H1 (cell line): Measurements from ENCODE around the gene DOCK10. TPM values are rescaled to one million over a fixed set of nuclear protein-coding genes. Genes with fewer than 3 reads are reported as not detected.

ENCODE experiments used
- CTCF ChIA-PET: fragments of 300-600 bp; sonication (Branson Sonifier 250); formaldehyde crosslinking; loops from one replicate; lab custom pipeline; 2021; ENCODE audit not compliant: partially characterized antibody; lab: Charles Lee
- POLR2A ChIA-PET: fragments of 300-600 bp; sonication (Branson Sonifier 250); formaldehyde crosslinking; loops from one replicate; lab custom pipeline; 2021; ENCODE audit warnings: inconsistent platforms; ENCODE audit not compliant: partially characterized antibody; lab: Charles Lee
- DNase-seq, 2 experiments: peaks; one replicate each; pipeline versions ENCODE4 v3.0.0 to v3.0.0-alpha.2; 2010 to 2022; ENCODE audit warnings: low spot score in 2 of 2, low read depth in 1 of 2, mixed read lengths in 1 of 2
- FAIRE-seq: peaks from 2 replicates; lab custom pipeline; 2011; peaks lifted over from hg19 to GRCh38; lab: Jason Lieb, UNC
- H2AFZ ChIP-seq: 2 replicates; pipeline ENCODE4 v1.8.1; 2012; ENCODE audit warnings: low read length, inconsistent platforms
- H2AK5ac ChIP-seq: 2 replicates; pipeline ENCODE4 v1.6.1; 2013; ENCODE audit warnings: low read depth, low read length
- H2BK120ac ChIP-seq: replicated peaks from 2 replicates; pipeline ENCODE3; 2013; ENCODE audit warnings: low read depth, low read length, inconsistent platforms
- H2BK12ac ChIP-seq: 2 replicates; pipeline ENCODE4 v1.6.1; 2013; ENCODE audit warnings: low read depth, low read length
- H2BK15ac ChIP-seq: 2 replicates; pipeline ENCODE4 v1.6.1; 2013; ENCODE audit warnings: low read length
- H2BK20ac ChIP-seq: 2 replicates; pipeline ENCODE4 v1.6.1; 2013; ENCODE audit warnings: low read length
- H2BK5ac ChIP-seq: 2 replicates; pipeline ENCODE4 v1.6.1; 2013; ENCODE audit warnings: low read depth, low read length
- H3K14ac ChIP-seq: 2 replicates; pipeline ENCODE4 v1.6.1; 2013; ENCODE audit warnings: inconsistent platforms; ENCODE audit not compliant: insufficient read length
- H3K18ac ChIP-seq: 2 replicates; pipeline ENCODE4 v1.6.1; 2013; ENCODE audit warnings: low read length; ENCODE audit errors: extremely low read depth
- H3K23ac ChIP-seq: 2 replicates; pipeline ENCODE4 v1.6.1; 2013; ENCODE audit warnings: inconsistent platforms; ENCODE audit not compliant: insufficient read length
- H3K23me2 ChIP-seq: 2 replicates; pipeline ENCODE4 v1.6.1; 2013; ENCODE audit warnings: low read depth, low read length
- H3K27ac ChIP-seq: 2 replicates; pipeline ENCODE4 v1.6.1; 2011; ENCODE audit warnings: low read depth, low read length, inconsistent platforms
- H3K27me3 ChIP-seq, 4 experiments: replicated peaks in 1 of 4; 1 replicate in 1 of 4; 2 replicates in 3 of 4; pipeline versions ENCODE4 v1.6.1 to v1.8.1; 2011 to 2013; ENCODE audit warnings: low read length in 3 of 4, mild to moderate bottlenecking in 3 of 4, inconsistent platforms in 2 of 4, mixed read lengths in 2 of 4, moderate library complexity in 1 of 4; ENCODE audit not compliant: control insufficient read depth in 3 of 4, insufficient read depth in 3 of 4; ENCODE audit errors: extremely low read depth in 1 of 4
- H3K36me3 ChIP-seq, 4 experiments: 2 replicates each; pipeline versions ENCODE4 v1.6.1 to v1.8.1; 2011 to 2013; ENCODE audit warnings: mild to moderate bottlenecking in 4 of 4, low read length in 3 of 4, moderate library complexity in 2 of 4, control low read depth in 1 of 4, inconsistent platforms in 1 of 4; ENCODE audit not compliant: insufficient read depth in 4 of 4, control insufficient read depth in 2 of 4
- H3K4ac ChIP-seq: replicated peaks from 2 replicates; pipeline ENCODE3; 2013; ENCODE audit warnings: low read length, low read depth, mixed read lengths, inconsistent platforms; ENCODE audit not compliant: insufficient read length
- H3K4me1 ChIP-seq, 4 experiments: replicated peaks in 1 of 4; 1 replicate in 1 of 4; 2 replicates in 3 of 4; pipeline versions ENCODE4 v1.6.1 to v1.8.1; 2011 to 2013; ENCODE audit warnings: low read length in 3 of 4, inconsistent platforms in 2 of 4, mixed read lengths in 1 of 4; ENCODE audit not compliant: insufficient read depth in 4 of 4, control insufficient read depth in 3 of 4
- H3K4me2 ChIP-seq, 2 experiments: 2 replicates each; pipeline versions ENCODE4 v1.6.1 to v1.8.1; 2011 to 2013; ENCODE audit warnings: low read depth in 2 of 2, low read length in 2 of 2, control low read depth in 1 of 2, inconsistent platforms in 1 of 2, mild to moderate bottlenecking in 1 of 2; ENCODE audit not compliant: insufficient read depth in 1 of 2
- H3K4me3 ChIP-seq, 4 experiments: fragments of 200-600, 300-600 bp in 1 of 4; sonication (generic), shearing (Covaris generic), sonication (Bioruptor Twin) in 1 of 4; 2 replicates each; pipeline versions ENCODE4 v1.5.1 to v1.8.1; 2011 to 2016; ENCODE audit warnings: low read length in 4 of 4, low read depth in 3 of 4, control low read depth in 2 of 4, inconsistent platforms in 2 of 4, mild to moderate bottlenecking in 2 of 4, mixed read lengths in 1 of 4, moderate library complexity in 1 of 4; ENCODE audit not compliant: insufficient read depth in 2 of 4; ENCODE audit errors: extremely low read depth in 1 of 4
- H3K56ac ChIP-seq: replicated peaks from 2 replicates; pipeline ENCODE3; 2013; ENCODE audit warnings: low read depth, mild to moderate bottlenecking, mixed read lengths, low read length, inconsistent platforms; ENCODE audit not compliant: insufficient read length
- H3K79me1 ChIP-seq: 2 replicates; pipeline ENCODE4 v1.6.1; 2013; ENCODE audit warnings: low read depth, low read length, control low read depth
- H3K79me2 ChIP-seq, 2 experiments: 2 replicates each; pipeline versions ENCODE4 v1.6.1 to v1.8.1; 2012 to 2013; ENCODE audit warnings: low read length in 2 of 2, mild to moderate bottlenecking in 2 of 2, inconsistent platforms in 1 of 2; ENCODE audit not compliant: insufficient read depth in 2 of 2, control insufficient read depth in 1 of 2
- H3K9ac ChIP-seq, 4 experiments: replicated peaks in 1 of 4; 1 replicate in 1 of 4; 2 replicates in 3 of 4; pipeline versions ENCODE4 v1.6.1 to v1.8.1; 2011 to 2013; ENCODE audit warnings: low read depth in 3 of 4, low read length in 3 of 4, control low read depth in 2 of 4, mild to moderate bottlenecking in 2 of 4, moderate library complexity in 2 of 4, inconsistent platforms in 1 of 4; ENCODE audit errors: extremely low read depth in 1 of 4
- H3K9me3 ChIP-seq, 2 experiments: 2 replicates each; pipeline versions ENCODE4 v1.6.1 to v1.8.1; 2012 to 2013; ENCODE audit warnings: mild to moderate bottlenecking in 2 of 2, moderate library complexity in 2 of 2, control low read depth in 1 of 2, inconsistent platforms in 1 of 2, low read depth in 1 of 2, low read length in 1 of 2, mixed read lengths in 1 of 2; ENCODE audit not compliant: insufficient read depth in 2 of 2
- H4K20me1 ChIP-seq, 2 experiments: replicated peaks in 1 of 2; 2 replicates each; pipeline versions ENCODE3 to v1.8.1; 2011 to 2013; ENCODE audit warnings: inconsistent platforms in 2 of 2, low read length in 2 of 2, mild to moderate bottlenecking in 1 of 2; ENCODE audit not compliant: insufficient read depth in 2 of 2, control insufficient read depth in 1 of 2
- H4K5ac ChIP-seq: 2 replicates; pipeline ENCODE4 v1.6.1; 2013; ENCODE audit warnings: low read length, low read depth, mixed read lengths, inconsistent platforms; ENCODE audit not compliant: insufficient read length
- H4K8ac ChIP-seq: 2 replicates; pipeline ENCODE4 v1.8.0; 2013; ENCODE audit warnings: mild to moderate bottlenecking, moderate library complexity, low read length, inconsistent platforms; ENCODE audit not compliant: insufficient read depth; ENCODE audit errors: extremely low read depth
- H4K91ac ChIP-seq: replicated peaks from 2 replicates; pipeline ENCODE3; 2013; ENCODE audit warnings: low read length, mixed read lengths, inconsistent platforms; ENCODE audit not compliant: insufficient read length
- GABPA ChIP-seq: IDR thresholded peaks from 2 replicates; pipeline ENCODE4 v1.6.1; 2011; ENCODE audit warnings: mild to moderate bottlenecking, low read length, moderate library complexity, borderline replicate concordance; ENCODE audit not compliant: insufficient read depth
- RXRA ChIP-seq: IDR thresholded peaks from 2 replicates; pipeline ENCODE4 v1.6.1; 2011; ENCODE audit warnings: low read depth, mild to moderate bottlenecking, low read length, moderate library complexity; ENCODE audit not compliant: insufficient read depth
- YY1 ChIP-seq: IDR thresholded peaks from 2 replicates; pipeline ENCODE4 v1.6.1; 2011; ENCODE audit warnings: low read depth, mild to moderate bottlenecking, low read length
- WGBS, 2 experiments: shearing (Covaris generic) in 1 of 2; methylation state at CpG; one replicate each; pipeline versions ENCODE4 v1.1.6 to v1.1.7; 2013 to 2015; ENCODE audit warnings: low lambda C conversion rate in 2 of 2, mixed read lengths in 2 of 2, inconsistent platforms in 1 of 2, low coverage in 1 of 2, missing lambda C conversion rate in 1 of 2; ENCODE audit not compliant: insufficient replicate concordance in 2 of 2, insufficient coverage in 1 of 2, insufficient read length in 1 of 2; ENCODE audit errors: extremely low coverage in 1 of 2, missing lambda C conversion rate in 1 of 2; 5-methylcytosine and 5-hydroxymethylcytosine counted together
- polyA plus RNA-seq, 7 experiments: library from polyadenylated mRNA; depleted of rRNA in 3 of 7; stranded (reverse) in 5 of 7; unstranded in 2 of 7; fragments of >200 nt in 5 of 7; fragments of 200-250 nt in 2 of 7; gene quantifications; 1 replicate in 5 of 7; 2 replicates in 1 of 7; 4 replicates in 1 of 7; pipeline versions ENCODE4 v1.2.1 to v1.2.3, GENCODE V29; 2011 to 2013; ENCODE audit warnings: missing spikeins in 2 of 7, mixed read lengths in 2 of 7
- total RNA-seq: library from RNA; stranded (reverse); fragmentation: NEBNext Ultra II Directional; extraction: Animal tissue kit (Norgen Biotek cat#: 25700); gene quantifications from 2 replicates; pipeline ENCODE4 v1.2.1, GENCODE V29; 2021

DOCK10 gene
- total and polyA plus RNA-seq, 2 of the 8 experiments (the other 6 are each of a cell fraction or from before 2014, with no cell fraction given), result 0.33 to 1.6 TPM

DNA sequence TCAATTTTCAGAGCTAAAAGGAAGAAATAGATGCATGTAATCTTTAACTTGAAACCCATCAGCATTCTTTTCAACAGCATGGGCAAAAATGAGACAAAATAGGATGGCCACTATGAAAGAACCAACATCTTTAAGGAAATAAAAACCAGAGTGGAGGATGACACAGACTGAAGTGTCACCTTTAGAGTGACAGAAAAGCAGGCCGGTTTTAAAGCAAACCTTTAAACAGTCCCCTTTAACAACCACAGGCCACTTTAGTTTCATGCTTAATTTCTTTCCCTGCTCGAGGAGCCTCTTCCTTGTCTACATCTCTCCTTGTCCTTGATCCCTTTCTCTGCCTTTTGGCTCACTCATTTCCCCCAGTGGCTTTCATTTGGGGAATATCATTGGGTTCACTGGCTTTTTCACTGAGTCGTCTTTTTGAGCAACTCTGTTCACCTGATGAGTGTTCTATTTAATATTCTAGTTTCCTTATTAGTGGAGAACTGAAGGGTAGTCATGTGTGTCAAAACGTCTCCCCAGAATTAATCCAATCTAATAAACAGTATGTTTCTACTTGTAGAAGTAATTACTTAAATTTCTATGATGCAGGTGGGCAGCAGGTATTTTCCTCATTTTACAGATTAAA is 72.5 kb downstream of the DOCK10 start:
- no peak for TF ChIP-seq GABPA
- TF ChIP-seq RXRA, result no peak
- TF ChIP-seq YY1, result no peak
- ChIA-PET POLR2A (no interaction called here), CTCF (no interaction called here)
- H2BK5ac ChIP-seq, result no peak overlapping the region
- no peak overlapping the region for H2BK15ac ChIP-seq
- no peak overlapping the region for H3K14ac ChIP-seq
- no peaks in the 10 kb centered on the region for H3K27me3 ChIP-seq
- H3K27ac ChIP-seq, result no peak overlapping the region
- H3K23ac ChIP-seq, result no peak overlapping the region
- H3K79me2 ChIP-seq, result no peaks in the 10 kb centered on the region
- no peaks in the 10 kb centered on the region for H3K9me3 ChIP-seq
- H3K23me2 ChIP-seq, result peaks cover 3% of the 10 kb centered on the region; the same call in 1 of the 2 replicates
- H2AFZ ChIP-seq, result no peak overlapping the region
- H2BK120ac ChIP-seq, result no peak overlapping the region
- H3K79me1 ChIP-seq, result no peaks in the 10 kb centered on the region
- H3K9ac ChIP-seq, result no peak overlapping the region
- H2BK20ac ChIP-seq, result no peak overlapping the region
- no peak overlapping the region for H4K5ac ChIP-seq
- no peak overlapping the region for H4K91ac ChIP-seq
- H2AK5ac ChIP-seq, result no peak overlapping the region
- H4K20me1 ChIP-seq, result no peaks in the 10 kb centered on the region
- FAIRE-seq, result no peak
- no peak overlapping the region for H3K18ac ChIP-seq
- H3K56ac ChIP-seq, result no peak overlapping the region
- H4K8ac ChIP-seq, result no peak overlapping the region
- no peak for DNase-seq
- no peak overlapping the region for H2BK12ac ChIP-seq
- 93% methylated on average over 4 of the region's 4 CpGs; no CpG with 5 or more reads in 1 of the 2 experiments for WGBS, 2 experiments
- no peak overlapping the region for H3K4ac ChIP-seq
- no peaks in the 10 kb centered on the region for H3K36me3 ChIP-seq
- no peak overlapping the region for H3K4me2 ChIP-seq
- H3K4me1 ChIP-seq, result peaks cover 0 to 2% (median 0%) of the 10 kb centered on the region in 4 experiments; a peak in 1 of 7 replicates
- H3K4me3 ChIP-seq, result no peak overlapping the region
